LoVo (cell line): Measurements from ENCODE around the gene SDSL.

Experiments used
- DNase-seq: peaks from one replicate; pipeline ENCODE4 v3.0.0-alpha.2; 2016; ENCODE audit warnings: low spot score

SDSL gene

DNA sequence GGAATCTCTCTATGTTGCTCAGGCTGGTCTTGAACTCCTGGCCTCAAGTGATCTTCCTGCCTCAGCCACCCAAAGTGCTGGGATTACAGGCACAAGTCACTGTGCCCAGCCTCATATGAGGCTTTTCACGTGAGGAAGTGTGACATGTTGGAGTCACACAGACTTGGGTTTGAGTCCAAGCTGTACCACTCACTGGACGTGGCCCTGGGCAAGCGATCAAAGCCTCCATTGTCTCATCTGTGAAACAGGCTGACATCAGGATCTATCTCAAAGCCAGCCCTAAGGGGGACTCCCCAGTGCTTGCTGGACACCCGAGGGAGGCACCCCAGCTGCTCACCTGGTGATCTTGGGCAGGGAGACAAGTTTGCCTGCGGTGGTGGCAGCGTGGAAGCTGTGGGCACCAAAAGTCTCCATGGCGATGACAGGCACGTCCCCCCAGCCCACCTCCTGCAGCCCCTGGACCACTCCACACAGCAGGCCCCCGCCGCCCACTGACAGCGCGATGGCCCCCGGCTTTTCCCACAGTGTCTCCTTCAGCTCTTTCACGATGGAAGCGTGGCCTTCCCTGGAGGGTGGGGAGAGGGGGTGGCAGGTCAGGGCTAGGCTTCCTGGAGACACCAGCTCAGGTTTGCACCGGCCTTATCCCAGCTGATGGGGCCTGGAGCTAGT, 25.2 kb upstream of the SDSL start:
- no peak for DNase-seq

DNA sequence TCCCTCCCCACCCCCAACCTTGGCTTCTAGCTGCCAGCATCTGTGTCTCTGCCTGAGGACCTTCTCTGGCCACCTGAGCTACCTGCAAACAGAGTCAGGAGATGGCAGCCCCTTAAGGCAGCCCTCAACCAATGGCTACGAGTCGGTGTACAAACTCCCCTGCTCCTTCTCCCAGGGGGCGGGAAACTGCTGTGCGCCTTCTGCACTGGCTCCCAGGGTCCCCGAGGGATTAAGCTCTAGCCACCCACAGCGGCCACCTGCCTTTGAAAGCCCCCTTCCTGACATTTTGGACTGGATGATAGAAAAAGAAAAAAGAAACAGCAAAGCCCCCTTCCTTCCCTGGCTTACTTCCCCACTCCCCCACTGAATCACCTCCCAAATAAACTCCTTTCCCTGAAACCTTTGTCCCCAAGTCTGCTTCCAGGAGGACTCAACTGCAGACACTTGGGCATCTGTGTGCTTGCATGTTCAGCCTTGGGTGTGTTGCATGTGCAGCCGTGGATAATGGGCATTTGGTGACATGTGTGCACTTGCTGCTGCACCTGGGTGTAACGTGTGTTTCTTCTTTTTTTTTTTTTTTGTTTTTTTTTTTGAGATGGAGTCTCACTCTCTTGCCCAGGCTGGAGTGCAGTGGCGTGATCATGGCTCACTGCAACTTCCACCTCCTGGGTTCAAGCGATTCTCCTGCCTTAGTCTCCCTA, 24.5 kb upstream of the SDSL start:
- no peak for DNase-seq

DNA sequence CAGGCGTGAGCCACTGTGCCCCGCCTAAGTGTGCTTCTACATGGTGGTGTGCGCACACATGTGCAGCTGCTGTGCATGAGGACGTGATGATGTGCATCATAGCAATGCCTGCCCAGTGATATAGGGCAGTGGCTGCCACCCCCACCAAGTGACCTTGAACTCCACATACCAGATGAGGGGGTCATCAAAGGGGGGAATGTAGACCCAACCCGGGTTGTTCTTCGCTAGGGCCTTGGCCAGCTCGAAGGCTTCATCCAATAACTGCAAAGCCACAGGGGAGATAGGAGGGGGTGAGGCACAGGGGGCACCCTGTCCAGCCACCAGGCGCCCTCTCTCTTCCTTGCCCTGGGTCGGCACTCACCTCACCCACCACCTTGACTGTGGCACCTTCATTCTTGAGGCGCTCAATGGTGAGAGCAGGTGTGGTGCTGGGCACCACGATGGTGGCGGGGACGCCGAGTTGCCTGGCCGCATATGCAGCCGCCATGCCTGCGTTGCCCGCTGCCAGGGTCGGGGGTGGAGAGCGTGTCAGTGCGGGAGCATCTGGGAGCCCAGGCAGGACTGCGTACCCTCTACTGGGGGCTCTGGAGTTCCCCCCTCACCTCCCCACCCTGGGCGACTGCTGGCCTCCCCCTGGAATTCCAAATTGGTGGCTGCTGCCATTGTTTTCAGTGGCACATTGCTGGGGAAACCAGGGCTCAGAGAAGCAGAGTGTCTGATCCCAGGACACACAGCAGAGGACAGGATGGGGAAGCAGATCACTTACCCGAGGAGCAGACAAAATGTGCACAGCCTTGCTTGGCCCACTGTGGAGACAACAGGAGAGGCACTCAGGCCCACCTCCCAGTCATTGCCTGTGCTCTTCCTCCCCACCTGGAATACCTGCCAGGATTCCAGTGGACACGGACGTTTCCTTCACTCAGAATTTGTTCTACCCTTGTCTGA, 23.6 kb upstream of the SDSL start:
- no peak for DNase-seq

DNA sequence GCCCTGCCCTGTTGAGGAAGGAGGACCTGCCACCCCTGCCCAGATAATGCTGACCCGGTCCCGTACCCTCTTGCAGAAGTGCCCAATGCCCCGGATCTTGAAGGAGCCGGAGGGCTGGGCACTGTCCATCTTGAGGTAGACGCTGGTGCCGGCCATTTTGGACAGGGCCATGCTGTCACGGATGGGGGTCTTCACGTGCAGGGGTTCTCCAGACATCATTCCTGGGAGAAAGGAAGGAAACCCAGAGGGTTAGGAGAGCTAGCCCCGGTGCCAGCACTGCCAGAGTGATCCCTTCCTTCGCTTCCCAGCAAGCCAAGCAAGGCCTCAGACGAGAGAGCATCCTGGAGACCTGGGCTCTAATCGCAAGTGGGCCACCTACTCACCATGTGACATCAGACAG, 22.7 kb upstream of the SDSL start:
- no peak for DNase-seq

DNA sequence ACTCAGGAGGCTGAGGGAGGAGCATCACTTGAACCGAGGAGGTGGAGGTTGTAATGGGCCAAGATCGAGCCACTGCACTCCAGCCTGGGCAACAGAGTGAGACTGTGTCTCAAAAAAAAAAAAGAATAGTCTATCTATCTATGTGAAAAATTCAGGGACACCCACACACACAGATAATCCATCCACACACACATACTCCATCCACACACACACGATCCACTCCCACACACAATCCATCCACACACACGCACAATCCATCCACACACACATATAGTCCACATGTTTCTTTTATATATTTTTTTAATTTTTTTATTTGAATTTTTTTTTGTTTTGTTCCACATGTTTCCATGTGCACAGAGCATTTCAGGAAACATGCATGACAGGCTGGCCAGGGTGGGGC, 21.8 kb upstream of the SDSL start:
- no peak for DNase-seq

DNA sequence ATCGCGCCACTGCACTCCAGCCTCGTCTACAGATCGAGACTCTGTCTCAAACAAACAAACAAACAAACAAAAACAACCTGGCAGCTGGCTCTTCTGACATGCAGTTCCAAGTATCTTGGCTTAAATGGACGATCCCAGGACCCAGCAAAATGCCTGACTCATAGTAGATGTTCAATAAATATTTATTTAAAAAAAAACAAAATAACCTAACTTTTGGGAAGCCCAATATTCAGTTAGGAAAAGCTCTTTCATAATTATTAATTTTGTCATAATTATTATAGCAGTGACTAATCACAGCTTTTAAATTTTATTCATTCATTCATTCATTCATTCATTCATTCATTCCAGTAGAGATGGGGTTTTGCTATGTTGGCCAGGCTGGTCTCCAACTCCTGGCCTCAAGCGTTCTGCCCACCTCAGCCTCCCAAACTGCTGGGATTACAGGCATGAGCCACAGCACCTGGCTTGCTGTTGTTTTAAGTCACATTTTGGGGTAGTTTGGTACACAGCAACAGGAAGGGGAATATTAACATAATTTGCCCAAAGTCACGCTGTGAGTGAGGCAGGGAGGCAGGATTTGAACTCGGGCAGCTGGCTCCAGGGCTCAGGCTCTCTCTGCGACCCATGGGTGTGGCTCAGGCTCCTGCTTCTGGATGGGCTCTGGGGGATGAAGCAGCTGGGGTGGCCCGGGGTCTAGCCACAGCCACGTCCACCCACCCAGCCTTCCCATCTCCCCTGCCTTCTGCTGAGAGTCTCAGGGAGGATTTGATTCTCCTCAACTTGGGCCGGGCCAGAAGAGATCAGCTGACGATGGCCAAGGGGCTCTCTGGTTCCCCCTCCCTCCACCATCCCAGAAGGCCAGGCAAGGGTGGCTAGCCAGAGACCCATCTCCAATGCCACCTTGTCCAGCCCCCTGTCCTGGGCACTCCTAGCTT, 20.8 kb upstream of the SDSL start:
- DNase-seq, result no peak

DNA sequence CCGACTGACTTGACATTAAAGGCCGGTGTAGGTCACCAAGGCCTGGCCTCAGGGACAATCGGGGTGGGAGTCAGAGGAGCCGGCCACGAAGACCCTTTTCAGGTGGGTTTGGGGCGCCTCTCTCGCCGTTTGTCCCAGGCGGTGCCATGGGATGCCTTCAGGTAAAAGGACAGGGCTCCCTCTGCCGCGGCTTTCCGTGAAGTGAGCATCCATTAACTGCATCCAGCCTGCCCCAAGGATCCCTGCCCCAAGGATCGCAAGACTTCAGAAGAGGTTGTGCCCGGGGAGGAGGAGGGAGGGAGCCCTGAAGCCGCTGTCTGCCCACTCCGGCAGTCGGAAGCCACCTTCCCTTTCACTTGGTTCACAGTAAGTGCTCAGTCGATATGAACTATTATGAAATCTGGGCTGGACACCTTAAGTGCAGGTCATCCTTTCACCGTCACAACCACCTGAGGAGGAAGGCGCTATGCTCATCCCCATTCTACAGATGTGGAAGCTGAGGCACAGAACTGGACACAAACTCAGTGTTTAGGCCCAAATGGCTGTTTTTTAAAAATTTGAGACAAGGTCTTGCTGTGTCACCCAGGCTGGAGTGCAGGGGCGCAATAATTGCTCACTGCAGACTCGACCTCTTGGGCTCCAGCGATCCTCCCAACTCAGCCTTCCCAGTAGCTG, 19.5 kb upstream of the SDSL start:
- DNase-seq, result no peak

DNA sequence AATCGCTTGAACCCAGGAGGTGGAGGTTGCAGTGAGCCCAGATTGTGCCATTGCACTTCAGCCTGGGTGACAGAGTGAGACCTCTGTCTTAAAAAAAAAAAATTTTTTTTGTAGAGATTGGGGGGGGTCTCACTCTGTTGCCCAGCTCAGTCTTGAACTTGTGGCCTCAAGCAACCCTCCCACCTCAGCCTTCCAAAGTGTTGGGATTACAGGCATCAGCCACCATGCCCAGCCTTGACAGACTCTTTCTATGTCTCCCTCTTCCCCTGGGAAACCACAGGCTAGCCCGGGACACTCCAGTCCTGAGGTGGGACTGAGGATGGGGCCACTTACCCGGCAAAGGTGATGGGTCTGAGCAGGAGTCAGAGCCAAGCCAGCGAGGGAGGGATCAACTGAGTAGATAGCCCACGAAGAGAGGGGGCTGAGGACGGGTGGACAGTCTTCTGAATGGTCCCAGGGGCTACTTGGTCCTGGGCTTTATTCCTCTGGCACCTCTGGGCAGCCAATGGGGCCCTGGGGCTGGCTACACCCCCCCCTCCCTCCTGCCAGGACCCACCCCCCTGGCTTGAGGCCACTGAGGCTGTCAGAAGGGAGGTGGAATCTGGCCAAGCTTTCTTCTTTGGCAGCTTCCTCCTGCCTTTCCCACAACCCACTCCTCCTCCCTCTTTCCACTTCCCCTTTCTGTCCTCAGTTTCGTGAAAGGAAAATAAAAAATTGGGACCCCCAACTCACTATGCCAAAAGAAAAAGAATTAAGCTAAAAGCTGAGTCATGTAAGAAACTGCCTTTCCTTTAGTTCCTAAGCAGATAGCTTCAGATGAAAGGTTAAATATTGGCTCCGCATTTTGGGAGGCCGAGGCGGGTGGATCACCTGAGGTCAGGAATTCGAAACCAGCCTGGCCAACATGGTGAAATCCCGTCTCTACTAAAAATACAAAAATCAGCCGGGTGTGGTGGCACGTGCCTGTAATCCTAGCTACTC, 18.5 kb upstream of the SDSL start, which contains the start of gene SDS:
SDS (minus strand) TSS at position 453 of the 981 bp plus-strand sequence. CDS start 4,179 bp downstream, outside the sequence.
- no peak for DNase-seq

DNA sequence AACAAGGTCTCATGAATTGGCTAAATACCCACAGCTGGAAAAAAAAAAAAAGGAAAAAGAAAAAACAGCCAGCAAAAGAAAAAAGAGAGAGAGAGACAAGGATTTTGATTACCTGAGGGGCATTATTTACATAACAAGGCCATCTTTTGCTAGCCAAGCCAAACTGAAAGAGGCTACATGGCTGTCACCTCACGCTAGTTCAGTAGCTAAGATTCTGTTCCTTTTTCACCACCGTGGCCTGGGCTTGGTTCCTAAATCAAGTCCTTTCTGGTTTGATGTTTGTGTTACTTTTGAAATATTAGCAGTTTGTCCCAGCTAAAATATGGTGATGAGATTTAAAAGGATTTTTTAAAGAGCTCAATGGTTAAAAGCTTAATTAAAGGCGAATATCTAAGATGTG, 16.5 kb upstream of the SDSL start:
- DNase-seq, result no peak

DNA sequence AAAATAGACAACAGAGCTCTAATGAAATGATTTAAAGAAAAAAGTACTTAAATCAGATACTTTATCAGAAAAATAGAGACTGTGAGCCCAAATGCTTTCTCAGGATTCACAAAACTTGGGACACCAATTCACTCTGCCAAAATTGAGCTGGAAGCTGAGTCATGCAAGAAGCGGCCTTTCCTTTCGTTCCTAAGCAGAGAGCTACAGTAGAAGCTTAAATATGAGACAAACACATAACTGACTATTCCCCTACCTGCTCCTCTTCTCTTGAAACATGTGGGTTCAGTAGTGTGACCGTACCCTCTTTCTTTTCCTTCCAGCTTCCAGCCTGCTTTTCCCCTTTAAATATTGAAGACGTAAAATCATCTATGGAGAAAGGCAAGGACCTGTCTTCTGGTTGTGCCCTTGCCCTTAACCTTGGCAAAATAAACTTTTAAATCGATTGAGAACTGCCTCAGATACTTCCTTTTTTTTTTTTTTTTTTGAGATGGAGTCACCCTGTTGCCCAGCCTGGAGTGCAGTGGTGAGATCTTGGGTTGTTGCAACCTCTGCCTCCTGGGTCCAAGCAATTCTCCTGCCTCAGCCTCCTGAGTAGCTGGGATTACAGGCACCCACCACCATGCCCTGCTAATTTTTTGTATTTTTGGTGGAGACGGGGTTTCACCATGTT, 14.1 kb upstream of the SDSL start:
- no peak for DNase-seq

DNA sequence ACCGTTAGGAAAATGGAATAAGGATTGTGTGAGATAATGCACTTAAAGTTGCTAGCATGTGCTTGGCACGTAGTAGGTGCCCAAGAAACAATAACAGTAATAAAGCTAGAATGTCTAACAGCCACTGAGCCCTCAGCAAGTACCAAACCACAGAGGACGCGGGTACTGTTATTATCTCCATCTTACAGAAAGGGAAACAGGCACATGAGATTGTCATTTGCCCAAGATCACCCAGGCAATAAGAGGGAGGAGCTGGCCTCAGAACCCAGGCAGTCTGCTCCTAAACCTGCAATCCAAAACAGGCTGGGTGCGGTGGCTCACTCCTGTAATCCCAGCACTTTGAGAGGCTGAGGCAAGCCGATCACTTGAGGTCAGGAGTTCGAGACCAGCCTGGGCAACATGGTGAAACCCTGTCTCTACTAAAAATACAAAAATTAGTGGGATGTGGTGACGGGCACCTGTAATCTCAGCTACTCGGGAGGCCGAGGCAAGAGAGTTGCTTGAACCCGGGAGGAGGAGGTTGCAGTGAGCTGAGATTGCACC, 13.4 kb upstream of the SDSL start:
- DNase-seq, result no peak

DNA sequence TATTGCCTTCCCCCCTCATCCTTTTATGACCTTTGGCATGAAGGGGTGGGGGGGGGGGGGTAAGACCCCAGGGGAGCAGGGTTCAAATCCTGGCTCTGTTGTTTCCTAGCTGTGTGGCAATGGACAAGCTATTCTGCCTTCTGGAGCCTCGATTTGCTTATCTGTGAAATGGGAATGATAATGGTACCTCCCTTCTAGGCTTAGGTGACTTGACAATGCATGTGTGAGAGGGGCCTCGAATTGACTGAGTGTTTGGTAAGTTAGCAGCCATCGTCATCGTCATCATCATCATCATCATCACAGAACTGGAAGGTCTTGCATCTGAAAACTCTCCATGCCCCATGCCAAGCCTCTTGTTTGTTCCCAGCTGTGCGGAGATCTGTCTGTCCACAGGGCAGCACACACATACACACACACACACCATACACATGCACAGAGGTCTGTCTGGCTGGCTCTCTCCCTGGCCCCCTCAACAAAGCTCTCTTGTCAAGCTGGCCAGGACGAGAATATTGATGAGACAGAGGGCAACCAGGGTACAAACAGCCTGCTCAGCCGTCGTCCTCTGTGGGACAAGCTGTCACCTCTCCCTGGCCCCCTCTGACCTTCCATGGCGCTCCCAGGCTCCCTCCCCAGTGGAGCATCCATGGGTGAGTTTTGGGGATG, 12.6 kb upstream of the SDSL start:
- DNase-seq, result no peak

DNA sequence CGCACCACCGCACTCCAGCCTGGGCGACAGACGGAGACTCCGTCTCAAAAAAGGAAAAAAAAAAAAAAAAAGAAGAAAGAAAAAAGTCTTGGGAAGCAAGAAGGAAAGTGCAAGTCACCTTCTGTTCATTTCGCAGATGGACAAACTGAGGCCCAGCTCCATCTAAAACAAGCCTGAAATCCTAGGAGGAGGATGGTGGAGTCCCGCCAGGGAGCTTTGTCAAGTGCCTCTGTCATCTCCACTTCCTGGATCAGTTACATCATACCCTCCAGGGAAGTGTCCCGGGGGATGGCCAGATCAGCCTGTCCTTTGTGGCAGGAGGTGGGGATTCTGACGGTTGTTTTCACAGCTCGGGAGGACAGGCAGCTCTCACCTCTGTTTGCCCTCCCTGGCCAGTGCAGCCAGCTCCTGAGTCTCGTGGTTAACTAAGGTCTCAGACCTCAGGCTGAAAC, 8.7 kb upstream of the SDSL start:
- DNase-seq, result no peak

DNA sequence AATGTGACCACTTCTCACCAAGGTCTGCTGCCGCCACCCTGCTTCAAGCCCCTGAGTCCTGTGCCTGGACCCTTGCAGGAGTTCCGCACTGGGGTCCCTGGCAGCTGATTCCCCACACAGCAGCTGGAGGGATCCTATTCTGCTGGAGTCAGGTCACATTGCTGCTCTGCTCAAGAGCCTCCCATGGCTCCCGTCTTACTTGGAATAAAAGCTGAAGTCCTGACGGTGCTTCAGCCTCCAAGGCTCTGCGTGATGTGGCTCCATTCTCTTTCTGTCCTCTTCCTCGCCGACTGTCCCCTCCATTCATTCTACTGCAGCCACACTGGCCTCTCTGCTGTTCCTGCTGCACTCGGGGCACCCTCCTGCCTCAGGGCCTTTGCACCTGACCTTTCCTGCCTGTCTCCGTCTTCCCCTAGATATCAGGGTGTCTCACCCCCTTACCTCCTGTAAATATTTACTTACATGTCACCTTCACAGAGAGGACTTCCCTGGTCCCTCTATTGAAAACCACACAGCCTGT, 7.6 kb upstream of the SDSL start:
- DNase-seq, result no peak

DNA sequence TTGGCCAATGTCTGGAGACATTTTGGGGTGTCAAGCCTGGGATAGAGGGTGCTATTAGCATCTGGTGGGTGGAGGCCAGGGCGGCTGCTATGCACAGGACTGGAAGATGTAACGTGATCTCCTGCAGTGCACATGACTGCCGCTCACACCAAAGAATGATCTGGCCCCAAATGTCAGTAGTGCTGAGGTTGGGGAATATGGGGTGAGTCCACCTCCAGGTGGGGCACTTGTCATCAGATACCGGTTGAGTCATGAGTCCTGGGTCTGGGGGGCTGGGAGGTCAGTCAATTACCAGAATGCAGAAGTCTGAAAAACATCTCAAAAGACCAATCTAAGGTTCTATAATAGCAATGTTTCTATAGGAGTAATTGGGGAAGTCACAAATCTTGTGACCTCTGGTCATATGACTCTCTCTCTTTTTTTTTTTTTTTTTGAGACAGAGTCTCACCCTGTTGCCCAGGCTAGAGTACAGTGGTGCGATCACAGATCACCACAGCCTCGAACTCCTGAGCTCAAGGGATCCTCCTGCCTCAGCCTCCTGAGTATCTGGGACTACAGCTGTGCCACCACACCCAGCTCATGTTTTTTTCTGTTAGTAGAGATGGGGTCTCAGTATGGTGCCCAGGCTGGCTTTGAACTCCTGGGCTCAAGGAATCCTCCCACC, 6.0 kb upstream of the SDSL start:
- DNase-seq, result no peak

DNA sequence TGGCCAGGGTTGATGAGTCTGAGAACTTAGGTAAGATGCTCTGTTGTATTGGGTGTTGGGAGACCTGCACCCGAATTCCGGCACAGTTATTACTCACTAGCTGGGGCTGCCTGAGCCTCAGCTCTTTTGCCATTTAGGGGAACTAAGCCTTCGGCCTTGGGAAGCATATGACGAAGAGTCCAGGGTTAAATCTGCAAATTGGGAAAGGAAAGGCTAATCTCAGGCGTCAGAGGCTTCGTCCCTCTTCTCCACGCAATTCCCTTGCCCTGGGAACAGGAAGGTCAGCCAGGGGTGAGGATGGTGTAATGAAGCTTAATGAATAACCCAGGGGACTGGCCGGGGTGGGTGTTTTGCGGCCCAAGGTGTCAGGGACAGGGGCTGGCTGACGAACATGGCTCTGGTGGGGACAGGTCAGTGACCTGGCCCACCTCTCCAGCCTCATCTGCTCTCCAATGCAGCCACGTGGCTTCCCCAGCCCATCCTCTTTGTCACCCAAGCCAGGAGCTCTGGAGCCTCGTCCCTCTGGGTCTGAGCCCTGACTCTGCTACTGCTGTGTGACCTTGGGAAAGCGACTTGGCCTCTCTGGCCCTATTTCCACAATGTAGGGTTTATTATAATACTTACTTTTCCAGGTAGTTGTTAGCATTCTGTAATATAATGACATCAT, 3.8 kb upstream of the SDSL start:
- no peak for DNase-seq
